HCEC 1CT (cell line): Measurements from ENCODE around the gene ARL8B.
A peak's percentile ranks its signal among the peaks of the same experiment; 100 is the strongest.
"Not testable (repeated sequence)": the region's sequence is repeated elsewhere in the genome, so short reads cannot be mapped to it uniquely, and the experiment has no call there.

ENCODE experiments used
- DNase-seq: peaks from one replicate; pipeline ENCODE4 v3.0.0-alpha.2; 2017

ARL8B gene

GRCh38 chr3:5122030-5122740 is at the start of gene ARL8B:
Gene ARL8B (plus strand): TSS chr3:5122292. CDS start chr3:5122466, 174 bp downstream.
- DNase-seq = peak; percentile 89

- DNase-seq = no peak
Measured at GRCh38 chr3:5073374-5074085, 48.6 kb upstream of the ARL8B start.

GRCh38 chr3:5078151-5078550 is 43.9 kb upstream of the ARL8B start:
- peak; percentile 59 for DNase-seq

- no peak for DNase-seq
Measured at GRCh38 chr3:5079761-5080160, 42.3 kb upstream of the ARL8B start.

GRCh38 chr3:5080779-5081550 is 41.1 kb upstream of the ARL8B start:
- no peak for DNase-seq

- not testable (repeated sequence) for DNase-seq
Measured at GRCh38 chr3:5081973-5082788, 39.9 kb upstream of the ARL8B start.

GRCh38 chr3:5082789-5083115 is 39.3 kb upstream of the ARL8B start:
- DNase-seq = no peak

- DNase-seq = no peak
Measured at GRCh38 chr3:5084224-5084623, 37.9 kb upstream of the ARL8B start.

- no peak for DNase-seq
Measured at GRCh38 chr3:5086708-5087107, 35.4 kb upstream of the ARL8B start.

GRCh38 chr3:5087209-5087608 is 34.9 kb upstream of the ARL8B start:
- no peak for DNase-seq

- no peak for DNase-seq
Measured at GRCh38 chr3:5090197-5090596, 31.9 kb upstream of the ARL8B start.

- DNase-seq = no peak
Measured at GRCh38 chr3:5092018-5092417, 30.1 kb upstream of the ARL8B start.

- DNase-seq = no peak
Measured at GRCh38 chr3:5093731-5094130, 28.4 kb upstream of the ARL8B start.

- no peak for DNase-seq
Measured at GRCh38 chr3:5095886-5096285, 26.2 kb upstream of the ARL8B start.

- no peak for DNase-seq
Measured at GRCh38 chr3:5096336-5097008, 25.6 kb upstream of the ARL8B start.

- no peak for DNase-seq
Measured at GRCh38 chr3:5098346-5098745, 23.7 kb upstream of the ARL8B start.

- no peak for DNase-seq
Measured at GRCh38 chr3:5102532-5102931, 19.6 kb upstream of the ARL8B start.

- no peak for DNase-seq
Measured at GRCh38 chr3:5103743-5104142, 18.3 kb upstream of the ARL8B start.

- no peak for DNase-seq
Measured at GRCh38 chr3:5105050-5105449, 17.0 kb upstream of the ARL8B start.

GRCh38 chr3:5106371-5106770 is 15.7 kb upstream of the ARL8B start:
- DNase-seq = not testable (repeated sequence)

- not testable (repeated sequence) for DNase-seq
Measured at GRCh38 chr3:5106933-5107334, 15.2 kb upstream of the ARL8B start.

GRCh38 chr3:5110337-5110736 is 11.8 kb upstream of the ARL8B start:
- DNase-seq = no peak
